Stimulated activated CD8-positive, alpha-beta memory T cell treated with anti-CD3 and anti-CD28 coated beads, Interleukin-12 subunit alpha, Interleukin-12 subunit beta, amount 100 ng/mL, for 4 hours (primary cell): ENCODE data around the gene MED6.

Source experiments
- DNase-seq: peaks from one replicate; pipeline ENCODE4 v3.0.0-alpha.2; 2020; ENCODE audit warnings: low read depth

Gene MED6

DNA sequence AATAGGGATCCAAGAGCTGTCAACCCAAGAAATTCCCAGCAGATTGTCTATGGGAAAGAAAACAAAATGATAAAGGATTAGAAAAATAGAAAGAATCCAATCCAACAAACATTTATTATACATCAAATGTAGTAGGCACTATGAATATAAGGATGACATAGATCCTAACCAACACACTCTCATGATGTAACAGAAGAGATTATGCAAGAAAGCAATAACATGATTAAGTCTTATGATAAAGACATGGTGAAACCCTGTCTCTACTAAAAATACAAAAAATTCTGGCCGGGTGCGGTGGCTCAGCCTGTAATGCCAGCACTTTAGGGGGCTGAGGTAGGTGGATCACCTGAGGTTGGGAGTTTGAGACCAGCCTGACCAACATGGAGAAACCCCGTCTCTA lies 2.7 kb downstream of the MED6 start:
- DNase-seq, result no peak

DNA sequence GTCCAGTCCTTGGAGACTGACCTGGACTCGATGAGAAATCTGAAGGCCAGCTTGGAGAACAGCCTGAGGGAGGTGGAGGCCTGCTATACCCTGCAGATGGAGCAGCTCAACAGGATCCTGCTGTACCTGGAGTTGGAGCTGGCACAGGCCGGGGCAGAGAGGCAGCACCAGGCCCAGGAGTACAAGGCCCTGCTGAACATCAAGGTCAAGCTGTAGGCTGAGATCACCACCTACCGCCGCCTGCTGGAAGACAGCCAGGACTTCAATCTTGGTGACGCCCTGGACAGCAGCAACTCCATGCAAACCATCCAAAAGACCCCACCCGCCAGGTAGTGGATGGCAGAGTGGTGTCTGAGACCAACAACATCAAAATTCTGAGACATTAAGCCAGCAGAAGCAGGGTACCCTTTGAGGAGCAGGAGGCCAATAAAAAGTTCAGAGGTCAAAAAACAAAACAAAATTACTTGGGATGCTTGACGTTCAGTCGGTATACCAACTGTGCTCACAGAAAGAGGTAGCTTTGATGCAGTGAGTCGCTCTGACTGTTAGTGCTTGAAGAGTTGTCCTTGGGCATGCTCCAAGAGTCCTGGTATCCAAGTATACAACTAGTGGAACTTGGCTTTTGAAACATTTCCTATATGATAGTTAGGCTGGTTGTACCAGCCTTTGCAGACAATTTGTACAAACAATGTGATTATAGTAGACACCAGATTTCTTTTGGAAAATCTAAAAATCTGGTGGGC lies 4.8 kb downstream of the MED6 start:
- DNase-seq, result no peak

DNA sequence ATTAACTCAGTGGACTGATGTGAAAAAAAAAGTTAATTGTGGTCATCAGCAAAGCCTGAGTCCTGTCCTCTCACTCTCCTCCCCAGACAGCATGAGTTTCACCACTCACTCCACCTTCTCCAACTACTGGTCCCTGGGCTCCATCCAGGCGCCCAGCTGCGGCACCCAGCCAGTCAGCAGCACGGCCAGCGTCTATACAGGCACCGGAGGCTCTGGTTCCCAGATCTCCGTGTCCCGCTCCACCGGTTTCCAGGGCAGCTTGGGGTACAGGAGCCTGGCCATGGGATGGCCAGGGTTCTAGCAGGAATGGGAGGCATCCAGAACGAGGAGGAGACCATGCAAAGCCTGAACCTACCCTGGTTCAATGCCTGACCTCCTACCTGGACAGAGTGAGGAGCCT lies 6.0 kb downstream of the MED6 start:
- DNase-seq, result no peak

DNA sequence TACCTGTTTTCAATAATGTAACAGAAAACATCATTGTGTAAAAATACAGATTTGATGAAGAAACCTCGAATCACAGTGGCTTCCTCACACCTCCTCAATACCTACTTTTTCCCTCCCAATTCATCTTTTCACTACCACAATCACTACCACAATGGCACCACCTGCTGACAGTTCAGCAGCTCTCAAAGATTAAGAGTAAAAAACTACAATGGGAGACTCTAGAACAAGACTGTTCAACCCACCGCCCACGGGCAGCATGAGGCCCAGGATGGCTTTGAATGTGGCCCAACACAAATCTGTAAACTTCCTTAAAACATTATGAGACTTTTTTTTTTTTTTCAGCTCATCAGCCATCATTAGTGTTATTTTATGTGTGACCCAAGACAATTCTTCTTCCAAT lies 15.2 kb downstream of the MED6 start:
- no peak for DNase-seq

DNA sequence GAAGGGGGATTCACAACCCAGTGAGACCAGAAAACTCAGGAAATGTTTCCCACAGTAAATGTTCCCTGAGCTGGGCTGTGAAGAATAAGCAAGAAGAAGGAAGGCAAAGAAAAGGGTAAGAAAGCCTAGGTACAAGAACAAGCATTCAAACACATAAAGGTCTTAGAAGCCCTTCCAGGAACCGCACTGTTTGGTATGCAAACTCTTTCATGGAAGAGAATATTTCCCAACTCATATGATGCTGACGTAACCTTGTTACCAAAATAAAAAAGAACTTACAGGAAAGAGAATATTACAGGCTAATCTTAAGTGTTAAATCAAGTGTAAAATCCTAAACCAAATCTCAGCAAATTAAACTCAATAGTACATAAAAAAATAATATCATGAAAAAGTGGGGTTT lies 23.6 kb downstream of the MED6 start:
- no peak for DNase-seq

DNA sequence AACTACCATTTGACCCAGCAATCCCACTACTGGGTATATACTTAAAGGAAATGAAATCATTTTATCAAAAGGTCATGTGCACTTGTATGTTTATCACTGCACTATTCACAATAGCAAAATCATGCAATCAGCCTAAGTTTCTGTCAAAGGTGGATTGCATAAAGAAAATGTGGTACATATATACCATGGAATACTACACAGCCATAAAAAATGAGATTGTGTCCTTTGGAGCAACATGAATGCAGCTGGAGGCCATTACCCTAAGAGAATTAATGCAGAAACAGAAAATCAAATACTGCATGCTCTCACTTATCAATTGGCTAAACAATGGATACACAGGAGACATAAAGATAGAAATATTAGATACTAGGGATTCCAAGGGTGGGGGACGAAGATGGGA lies 27.4 kb downstream of the MED6 start:
- no peak for DNase-seq

DNA sequence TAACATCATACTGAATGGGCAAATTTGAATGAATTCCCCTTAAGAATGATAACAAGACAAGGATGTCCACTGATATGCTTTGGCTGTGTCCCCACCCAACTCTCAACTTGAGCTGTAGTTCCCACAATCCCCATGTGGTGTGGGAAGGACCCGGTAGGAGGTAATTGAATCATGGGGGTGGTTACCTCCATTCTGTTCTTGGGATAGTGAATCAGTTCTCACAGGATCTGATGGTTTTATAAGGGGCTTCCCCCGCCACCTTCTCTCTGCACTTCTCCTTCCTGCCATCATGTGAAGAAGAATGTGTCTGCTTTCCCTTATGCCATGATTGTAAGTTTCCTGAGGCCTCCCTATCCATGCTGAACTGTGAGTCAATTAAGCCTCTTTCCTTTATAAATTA lies 29.3 kb downstream of the MED6 start:
- no peak for DNase-seq

DNA sequence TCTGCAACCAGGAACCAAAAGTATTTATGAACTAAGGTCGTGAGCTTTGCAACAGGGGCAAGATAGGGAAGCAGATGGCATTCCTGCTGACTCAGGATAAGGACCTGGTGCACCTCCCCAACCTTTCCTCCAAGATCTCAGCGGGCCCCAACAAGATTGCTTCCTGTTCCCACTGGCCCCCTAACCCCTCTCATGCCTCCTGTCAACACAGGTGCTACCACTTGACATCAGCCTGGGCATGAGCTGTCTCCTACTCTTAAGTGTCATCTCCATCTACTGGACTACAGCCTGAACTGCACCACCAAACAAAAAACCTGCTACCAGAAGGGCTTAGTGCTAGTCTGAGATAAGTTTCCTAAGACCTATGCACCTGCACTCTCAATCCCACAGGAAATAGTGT lies 32.7 kb downstream of the MED6 start:
- DNase-seq, result no peak

DNA sequence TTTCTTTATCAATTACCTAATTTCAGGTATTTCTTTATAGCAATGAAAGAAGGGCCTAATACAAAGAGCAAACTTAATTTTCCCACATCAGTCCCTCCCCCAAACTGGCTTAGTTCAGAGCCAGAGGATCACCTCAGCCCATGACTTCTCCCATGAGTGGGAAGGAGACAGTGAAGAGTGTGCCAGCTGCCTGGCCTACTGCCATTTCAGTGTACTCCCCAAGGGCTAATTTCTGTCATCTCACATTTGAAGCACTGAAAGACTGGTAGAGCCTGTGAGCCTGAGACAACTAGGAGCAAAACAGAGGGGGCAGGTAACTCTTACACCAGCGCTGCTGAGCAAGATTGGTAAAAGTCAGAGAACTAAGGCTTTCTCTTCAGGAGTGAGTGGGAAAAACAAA lies 36.6 kb downstream of the MED6 start:
- no peak for DNase-seq

DNA sequence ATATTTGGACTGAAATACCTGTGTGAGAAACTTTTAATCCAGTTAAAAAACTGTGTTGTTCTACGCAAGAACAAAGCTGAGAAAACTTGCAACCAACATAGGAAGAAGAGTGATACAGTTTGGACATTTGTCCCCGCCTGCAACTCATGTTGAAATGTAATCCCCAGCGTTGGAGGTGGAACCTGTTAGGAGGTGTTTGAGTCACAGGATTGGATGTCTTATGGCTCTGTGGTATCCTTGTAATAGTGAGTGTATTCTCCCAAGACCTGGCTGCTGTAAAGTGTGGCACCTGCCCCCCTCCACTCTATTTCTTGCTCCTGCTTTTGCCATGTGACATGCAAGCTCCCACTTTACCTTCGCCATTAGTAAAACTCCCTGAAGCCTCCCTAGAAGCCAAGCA lies 37.0 kb downstream of the MED6 start:
- DNase-seq, result no peak

DNA sequence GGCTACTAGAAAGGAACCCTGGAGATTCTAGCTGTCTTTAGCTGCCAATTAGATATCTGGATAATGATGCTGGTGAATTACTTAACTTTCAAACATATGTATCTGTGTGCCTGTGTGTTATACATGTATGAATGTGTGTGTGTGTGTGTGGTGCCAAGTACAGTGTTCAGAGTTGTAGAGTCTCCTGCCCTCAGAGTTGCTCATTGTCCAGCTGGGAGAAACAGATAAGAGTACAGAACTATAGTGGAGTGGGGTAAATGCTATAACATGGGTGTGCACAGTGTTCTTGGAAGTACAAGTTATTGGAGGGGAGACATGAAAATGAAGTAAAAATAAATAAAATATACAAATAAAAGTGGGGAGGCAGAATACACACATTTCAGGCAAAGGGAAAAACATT lies 42.1 kb downstream of the MED6 start:
- no peak for DNase-seq

DNA sequence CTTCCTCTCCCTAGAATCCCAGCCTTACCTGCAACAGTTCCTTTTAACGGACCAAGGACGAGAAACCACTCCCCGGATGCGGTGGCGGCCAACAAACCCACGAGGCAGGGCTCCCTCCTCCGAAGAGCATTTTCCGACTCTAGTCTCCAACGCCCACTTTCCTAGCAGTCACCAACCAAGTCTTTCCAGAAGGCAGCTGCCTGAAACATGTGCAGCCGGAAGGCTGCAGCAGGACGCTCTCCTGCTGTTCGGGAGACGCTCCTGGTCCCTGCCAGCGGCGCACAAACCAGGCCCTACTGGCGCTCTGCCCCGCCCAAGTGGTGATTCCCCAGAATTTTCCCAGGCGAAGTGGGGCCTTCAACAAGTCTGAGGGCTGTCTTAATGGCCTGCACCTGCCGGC lies 44.6 kb downstream of the MED6 start:
- no peak for DNase-seq

DNA sequence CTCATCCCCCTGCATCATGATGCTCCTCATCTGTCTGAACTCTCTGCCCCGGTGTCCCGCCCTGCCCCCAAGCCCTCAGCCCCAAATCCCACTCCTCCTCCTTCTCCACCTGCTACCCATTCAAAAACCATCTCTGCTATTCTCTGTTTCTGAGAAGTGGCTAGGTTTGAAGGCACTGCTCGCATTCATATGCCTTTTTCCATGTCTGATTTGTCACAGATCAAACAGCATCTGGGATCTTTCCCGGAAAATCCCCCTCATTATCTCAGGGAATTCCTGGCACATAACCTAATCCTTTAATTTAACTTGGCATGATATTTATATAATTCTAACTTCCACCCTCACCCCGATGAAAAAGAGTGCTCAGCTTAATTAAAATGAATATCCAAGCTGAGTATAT lies 62.4 kb downstream of the MED6 start:
- DNase-seq, result no peak

DNA sequence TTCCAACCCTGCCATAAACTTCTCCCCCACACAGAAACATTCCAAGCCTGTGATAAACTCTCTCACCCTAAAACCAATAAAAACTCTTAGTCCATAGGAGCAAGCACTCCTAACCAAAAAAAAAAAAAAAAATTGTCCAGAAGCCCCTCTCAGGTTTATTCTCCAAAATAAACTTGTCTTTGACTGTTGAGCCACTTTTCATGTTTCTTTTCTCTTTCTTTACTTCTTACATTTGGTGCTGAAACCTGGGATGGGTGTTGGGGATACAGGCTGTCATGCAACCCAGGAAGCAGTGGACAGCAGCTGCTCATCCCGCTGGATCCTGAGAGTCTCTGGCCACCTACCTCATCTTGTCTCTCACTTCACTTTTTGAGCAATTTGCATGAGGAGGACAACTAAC lies 63.6 kb downstream of the MED6 start:
- DNase-seq, result no peak

DNA sequence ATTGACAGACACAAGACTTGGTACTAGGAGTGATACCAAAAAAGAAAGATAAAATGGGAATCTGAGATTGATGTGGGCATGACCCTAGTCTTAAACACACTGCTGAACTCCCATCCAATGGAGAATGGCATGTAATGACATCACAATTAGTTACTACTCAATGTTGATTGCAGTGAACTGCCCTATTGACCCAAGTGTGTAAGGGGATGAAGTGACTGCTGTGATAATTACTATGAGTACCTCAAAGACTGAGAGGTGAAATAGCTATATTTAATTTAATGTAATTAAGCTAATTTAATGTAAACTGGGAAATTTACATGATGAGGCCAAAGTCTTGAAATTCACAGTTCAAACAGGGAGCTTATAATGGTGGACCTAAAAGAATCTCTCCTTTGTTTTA lies 65.6 kb downstream of the MED6 start, which contains the start of gene ADAM20:
Gene ADAM20, minus strand, starts transcription at position 101 of the 400 bp plus-strand sequence. CDS start 10,247 bp downstream, outside the sequence.
- DNase-seq, result no peak
